ENCODE results near the gene FLOT1. TPM values are rescaled to one million over a fixed set of nuclear protein-coding genes. Genes with fewer than 3 reads are reported as not detected.

The FLOT1 gene
- total and polyA plus RNA-seq, 9 of the 15 experiments (the other 6 are each of a cell fraction or from before 2014, with no cell fraction given): 11.7 to 149 (median 118) TPM

DNA sequence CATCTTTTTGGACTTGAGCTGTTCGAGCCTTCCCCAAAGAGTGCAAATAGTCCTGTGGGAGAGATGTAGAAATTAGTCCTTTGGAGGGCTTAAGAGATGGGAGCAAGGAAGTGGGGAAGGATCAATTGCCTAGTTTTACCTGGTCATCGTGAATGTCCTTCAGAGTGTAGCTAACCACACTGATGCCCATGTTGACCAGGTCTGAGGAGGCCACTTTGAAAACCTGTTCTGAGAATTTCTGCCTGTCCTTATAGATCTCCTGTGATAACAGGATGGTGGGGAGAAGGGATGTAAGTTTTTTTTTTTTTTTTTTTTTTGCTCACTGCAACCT, 2.0 kb downstream of the FLOT1 start:
- ChIA-PET CTCF (ENCODE audit: low intra/inter-chr PET ratio) (interaction anchor here (0.6 kb wide), 1 partner anchor 16 kb away, joined by 3 read pairs; no protein-coding TSS in a partner anchor), POLR2A (interaction anchor here (0.7 to 1.7 kb wide), 8 partner anchors 10 to 140 kb away, joined by 3 to 9 read pairs (median 4); no protein-coding TSS in a partner anchor)
- H3K27ac ChIP-seq (ENCODE audit: extremely low read depth, low read depth, low read length): no peak overlapping the region
- in situ Hi-C loops (cut with MboI): loop anchor here (5.0 kb wide), 2 partner anchors 137 to 337 kb away; no protein-coding TSS in a partner anchor
- no TSS peak for BruUV-seq (replicated peaks)
- WGBS (ENCODE audit: insufficient coverage, low coverage, missing lambda C conversion rate): 93% methylated on average over 2 of the region's 2 CpGs
- H3K4me1 ChIP-seq (replicated peaks in 1 of 2; ENCODE audit: control insufficient read depth in 2 of 2, insufficient read depth in 2 of 2, low read length in 2 of 2): peaks cover 41 to 52% of the 10 kb centered on the region in 2 experiments
- TF ChIP-seq HMG20B (CRISPR knock-in tag; IDR thresholded peaks at IDR 0.05) (no peak), HLTF (IDR thresholded peaks at IDR 0.05) (no peak), TAF9B (IDR thresholded peaks at IDR 0.05; ENCODE audit: partially characterized antibody) (no peak), MAX (CRISPR knock-in tag; IDR thresholded peaks at IDR 0.05) (no peak)
- TF ChIP-seq, protein P1, sequence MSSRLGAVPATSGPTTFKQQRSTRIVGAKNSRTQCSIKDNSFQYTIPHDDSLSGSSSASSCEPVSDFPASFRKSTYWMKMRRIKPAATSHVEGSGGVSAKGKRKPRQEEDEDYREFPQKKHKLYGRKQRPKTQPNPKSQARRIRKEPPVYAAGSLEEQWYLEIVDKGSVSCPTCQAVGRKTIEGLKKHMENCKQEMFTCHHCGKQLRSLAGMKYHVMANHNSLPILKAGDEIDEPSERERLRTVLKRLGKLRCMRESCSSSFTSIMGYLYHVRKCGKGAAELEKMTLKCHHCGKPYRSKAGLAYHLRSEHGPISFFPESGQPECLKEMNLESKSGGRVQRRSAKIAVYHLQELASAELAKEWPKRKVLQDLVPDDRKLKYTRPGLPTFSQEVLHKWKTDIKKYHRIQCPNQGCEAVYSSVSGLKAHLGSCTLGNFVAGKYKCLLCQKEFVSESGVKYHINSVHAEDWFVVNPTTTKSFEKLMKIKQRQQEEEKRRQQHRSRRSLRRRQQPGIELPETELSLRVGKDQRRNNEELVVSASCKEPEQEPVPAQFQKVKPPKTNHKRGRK (tag; IDR thresholded peaks at IDR 0.05): no peak
- no peak overlapping the region for H3K4me3 ChIP-seq
- H3K4me2 ChIP-seq (ENCODE audit: insufficient read depth, low read length): no peak overlapping the region
- H3K36me3 ChIP-seq (ENCODE audit: control insufficient read depth, insufficient read depth, low read length): peaks cover 56% of the 10 kb centered on the region
- no peaks in the 10 kb centered on the region for H3K27me3 ChIP-seq (ENCODE audit: control insufficient read depth in 2 of 2, insufficient read depth in 2 of 2, low read length in 2 of 2)
- H3K9me1 ChIP-seq (ENCODE audit: control insufficient read depth, insufficient read depth, low read length): peaks cover 5% of the 10 kb centered on the region
- peaks cover 4% of the 10 kb centered on the region; the same call in 1 of the 2 replicates for H4K20me1 ChIP-seq (replicated peaks; ENCODE audit: control insufficient read depth, insufficient read depth, low read length)
- H3K9ac ChIP-seq (ENCODE audit: insufficient read depth in 1 of 2, low read depth in 2 of 2, low read length in 2 of 2): peak overlapping the region in 1 of 2 experiments; percentile 46; a peak in 1 of 4 replicates
- DNase-seq (ENCODE audit: extremely low read depth in 1 of 4, low spot score in 3 of 4): no peak
- no peak overlapping the region for H2AFZ ChIP-seq (ENCODE audit: low read depth, low read length)
- ATAC-seq: no peak
- H3K79me2 ChIP-seq (ENCODE audit: control insufficient read depth, insufficient read depth, low read length): peaks cover 67% of the 10 kb centered on the region
- intact Hi-C loops (cut with micrococcal nuclease): loop anchor here (5.0 kb wide), 2 partner anchors 87 to 342 kb away; no protein-coding TSS in a partner anchor
- H3K9me3 ChIP-seq (replicated peaks; ENCODE audit: control insufficient read depth, insufficient read depth, low read depth, low read length): no peaks in the 10 kb centered on the region
- no peak for FAIRE-seq
